OCI-LY1 (cell line): ENCODE results near the gene GPAM.

Source experiments
- EZH2 ChIP-seq: fragments of 200-600 bp; sonication (generic), shearing (Covaris generic); IDR thresholded peaks from 2 replicates; pipeline ENCODE4 v1.8.0; 2017; ENCODE audit warnings: borderline replicate concordance, mixed run types, mild to moderate bottlenecking, antibody characterized with exemption, low read length, moderate library complexity, mixed read lengths
- TF ChIP-seq, protein P1 (sequence below): fragments of 200-600 bp; sonication (generic), shearing (Covaris generic); IDR thresholded peaks from 2 replicates; pipeline ENCODE4 v1.5.1; 2017; ENCODE audit warnings: mild to moderate bottlenecking, antibody characterized with exemption, low read length, moderate library complexity, mixed read lengths

DNA sequence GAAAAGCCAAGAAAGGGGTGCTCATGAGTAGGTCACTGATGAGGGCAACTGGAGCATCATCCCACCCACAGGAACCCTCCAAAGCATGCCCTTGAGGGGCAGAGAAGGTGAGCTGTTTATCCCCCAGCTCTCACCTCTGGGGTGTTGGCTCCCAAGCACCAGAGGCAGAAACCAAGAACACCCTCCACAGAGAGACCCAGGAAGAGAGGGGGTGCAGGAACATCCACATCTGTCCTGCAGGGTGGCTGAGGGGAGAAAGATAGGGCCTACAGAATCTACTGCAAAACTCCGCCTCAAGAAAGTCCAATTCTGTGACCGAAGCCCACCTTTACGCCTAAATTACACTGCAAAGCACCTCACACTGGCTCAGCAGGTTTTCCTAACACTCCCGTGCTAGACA is 40.1 kb downstream of the GPAM start:
- TF ChIP-seq, protein P1, sequence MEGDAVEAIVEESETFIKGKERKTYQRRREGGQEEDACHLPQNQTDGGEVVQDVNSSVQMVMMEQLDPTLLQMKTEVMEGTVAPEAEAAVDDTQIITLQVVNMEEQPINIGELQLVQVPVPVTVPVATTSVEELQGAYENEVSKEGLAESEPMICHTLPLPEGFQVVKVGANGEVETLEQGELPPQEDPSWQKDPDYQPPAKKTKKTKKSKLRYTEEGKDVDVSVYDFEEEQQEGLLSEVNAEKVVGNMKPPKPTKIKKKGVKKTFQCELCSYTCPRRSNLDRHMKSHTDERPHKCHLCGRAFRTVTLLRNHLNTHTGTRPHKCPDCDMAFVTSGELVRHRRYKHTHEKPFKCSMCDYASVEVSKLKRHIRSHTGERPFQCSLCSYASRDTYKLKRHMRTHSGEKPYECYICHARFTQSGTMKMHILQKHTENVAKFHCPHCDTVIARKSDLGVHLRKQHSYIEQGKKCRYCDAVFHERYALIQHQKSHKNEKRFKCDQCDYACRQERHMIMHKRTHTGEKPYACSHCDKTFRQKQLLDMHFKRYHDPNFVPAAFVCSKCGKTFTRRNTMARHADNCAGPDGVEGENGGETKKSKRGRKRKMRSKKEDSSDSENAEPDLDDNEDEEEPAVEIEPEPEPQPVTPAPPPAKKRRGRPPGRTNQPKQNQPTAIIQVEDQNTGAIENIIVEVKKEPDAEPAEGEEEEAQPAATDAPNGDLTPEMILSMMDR: no peak
- TF ChIP-seq EZH2: no peak
